Erythroblast (primary cell): ENCODE data around the gene KLF7.

ENCODE experiments used
- DNase-seq, 2 experiments: peaks; one replicate each; lab custom pipeline; 2025; lab: John Stamatoyannopoulos, UW
- GATA1 ChIP-seq: IDR thresholded peaks from 2 replicates; pipeline ENCODE4 v1.6.1; 2011; ENCODE audit warnings: low read depth, mild to moderate bottlenecking, control low read depth, low read length, moderate library complexity
- POLR2A ChIP-seq: IDR thresholded peaks from 2 replicates; pipeline ENCODE4 v1.6.1; 2011; ENCODE audit warnings: mild to moderate bottlenecking, low read length

KLF7 gene

DNA sequence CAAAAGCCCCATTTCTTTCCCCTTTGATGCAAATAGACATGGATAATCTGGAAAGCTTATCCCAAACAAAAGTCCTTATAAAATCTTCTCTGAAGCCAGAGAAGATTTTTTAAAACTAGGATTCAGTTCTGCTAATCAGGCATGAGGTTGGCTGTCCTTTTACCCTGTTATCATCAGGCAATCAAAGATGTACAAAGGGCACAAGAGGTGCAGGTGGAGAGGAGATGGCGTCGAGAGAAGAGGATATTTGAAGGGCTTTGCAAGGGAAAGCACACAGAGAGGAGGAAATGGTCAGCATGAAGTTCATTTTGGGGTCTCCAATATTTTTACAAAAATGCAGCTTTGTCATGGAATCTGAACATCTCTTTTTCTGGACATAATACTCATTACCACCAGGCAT, 88.5 kb downstream of the KLF7 start:
- no peak for TF ChIP-seq POLR2A
- TF ChIP-seq GATA1: no peak
- no peak for DNase-seq

DNA sequence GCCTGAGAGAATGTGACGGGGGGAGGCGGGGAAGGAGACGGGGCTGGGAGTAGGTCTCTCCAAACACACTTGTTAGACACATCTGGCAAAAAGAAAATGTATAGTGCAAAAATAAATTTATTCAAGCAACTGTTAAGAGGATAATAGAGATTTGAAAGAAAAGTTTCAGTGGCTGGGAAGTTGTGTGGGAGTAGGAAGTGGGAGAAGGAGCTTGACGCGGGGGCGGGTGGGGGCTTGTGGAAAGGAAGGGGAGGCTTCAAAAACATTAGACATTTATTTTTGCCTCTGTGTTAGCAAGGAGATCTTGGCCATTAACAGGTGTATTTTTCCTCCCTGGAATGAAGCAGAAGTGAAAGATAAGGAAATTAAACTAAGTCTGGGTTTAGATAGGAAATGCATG, 90.3 kb downstream of the KLF7 start:
- TF ChIP-seq GATA1: no peak
- TF ChIP-seq POLR2A: no peak
- DNase-seq: no peak

DNA sequence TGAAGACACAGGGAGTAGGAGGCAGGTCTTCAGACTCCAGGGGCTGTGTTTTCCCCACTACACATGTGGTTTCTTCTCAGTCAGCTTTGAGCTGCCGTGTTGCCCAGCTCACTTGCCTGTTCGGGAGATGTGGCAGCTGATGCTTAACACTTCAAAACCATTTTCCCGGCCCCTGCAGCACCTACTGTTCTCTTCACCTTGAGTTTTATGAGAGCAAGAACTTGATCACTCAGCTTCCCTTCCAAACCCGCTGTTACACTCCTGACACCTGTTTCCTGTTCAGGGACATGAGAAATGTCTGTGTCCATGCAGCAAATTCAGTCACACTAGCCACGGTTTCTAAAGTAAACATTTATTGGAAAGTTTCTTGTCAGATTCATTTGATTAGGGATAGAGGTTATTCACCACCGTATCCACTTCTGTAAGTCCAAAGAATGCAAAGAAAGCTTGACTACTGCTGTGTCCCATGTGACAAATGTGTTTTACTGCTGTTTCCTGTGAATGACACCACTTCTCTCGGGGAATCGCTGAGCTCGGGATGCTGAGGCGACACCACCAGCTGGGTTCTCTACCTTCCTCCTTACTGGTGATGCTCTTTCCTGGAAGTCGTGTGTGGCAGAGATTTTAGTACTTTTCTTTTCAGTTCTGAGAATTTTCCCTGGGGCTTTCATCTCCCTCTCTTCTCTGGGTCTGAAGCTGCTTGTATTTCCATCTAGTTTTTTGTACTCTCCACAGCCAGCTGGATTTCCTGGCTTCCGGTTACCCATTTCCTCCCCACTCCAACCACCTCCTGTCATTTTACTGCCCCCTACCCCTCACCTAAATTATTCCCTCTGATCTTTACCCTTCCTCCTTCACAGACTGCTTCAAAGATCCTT, 91.7 kb downstream of the KLF7 start:
- no peak for DNase-seq
- TF ChIP-seq GATA1 (no peak), POLR2A (no peak)

DNA sequence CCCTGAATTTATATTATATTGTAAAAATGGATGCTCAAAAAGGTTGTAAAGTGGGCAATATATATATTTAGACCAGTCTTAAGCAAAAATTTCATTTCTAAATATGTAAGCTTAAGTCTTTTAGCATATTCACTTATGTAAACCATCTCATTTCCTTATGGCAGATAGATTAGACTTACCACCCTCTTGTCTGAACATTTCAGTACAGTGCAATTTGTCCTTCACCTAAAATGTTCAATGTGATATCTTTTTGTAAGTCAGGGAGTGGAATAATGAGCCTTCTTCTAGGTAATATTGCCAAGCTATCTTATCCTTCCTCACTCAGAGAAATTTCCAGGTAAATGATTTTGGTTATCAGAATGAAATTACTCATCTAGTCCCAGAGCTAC, 92.3 kb downstream of the KLF7 start:
- DNase-seq: no peak
- TF ChIP-seq POLR2A (no peak), GATA1 (no peak)

DNA sequence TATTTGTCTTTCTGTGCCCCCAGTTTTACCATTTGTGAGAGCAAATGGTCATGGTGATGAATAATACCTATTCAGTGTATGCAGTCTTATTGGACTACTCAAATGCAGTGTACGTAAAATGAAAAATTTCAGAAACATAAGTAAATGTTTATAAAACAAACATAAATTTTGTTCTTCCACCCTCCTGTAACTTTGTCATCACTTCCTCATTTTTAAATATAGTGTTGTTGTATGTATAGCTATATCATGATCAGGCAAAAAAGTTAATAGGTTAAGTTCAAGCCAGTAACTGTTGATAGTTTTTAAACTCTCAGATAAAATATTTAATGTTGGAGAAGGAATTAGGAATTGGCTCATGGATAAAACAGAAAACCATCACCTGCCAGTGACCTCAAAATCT, 93.2 kb downstream of the KLF7 start:
- TF ChIP-seq GATA1 (no peak), POLR2A (no peak)
- no peak for DNase-seq

DNA sequence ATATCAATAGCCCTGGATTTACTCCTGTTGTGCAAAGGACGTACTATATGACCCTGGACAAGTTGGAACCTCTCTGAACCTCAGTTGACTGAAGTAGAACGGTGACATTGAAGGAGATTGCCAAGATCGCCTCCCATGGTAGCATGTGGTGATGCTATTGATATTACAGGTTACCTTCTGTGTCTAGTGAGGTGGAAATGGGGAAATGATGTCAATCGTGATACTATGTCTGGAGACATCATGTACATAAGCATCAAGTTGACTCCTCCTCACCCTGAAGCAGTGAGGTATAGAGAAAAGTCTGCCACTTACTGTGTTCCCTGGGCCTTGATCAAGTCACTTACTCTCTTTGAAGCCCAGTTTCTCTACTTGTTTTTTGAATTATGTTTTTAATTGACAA, 93.9 kb downstream of the KLF7 start:
- TF ChIP-seq POLR2A (no peak), GATA1 (no peak)
- DNase-seq: no peak

DNA sequence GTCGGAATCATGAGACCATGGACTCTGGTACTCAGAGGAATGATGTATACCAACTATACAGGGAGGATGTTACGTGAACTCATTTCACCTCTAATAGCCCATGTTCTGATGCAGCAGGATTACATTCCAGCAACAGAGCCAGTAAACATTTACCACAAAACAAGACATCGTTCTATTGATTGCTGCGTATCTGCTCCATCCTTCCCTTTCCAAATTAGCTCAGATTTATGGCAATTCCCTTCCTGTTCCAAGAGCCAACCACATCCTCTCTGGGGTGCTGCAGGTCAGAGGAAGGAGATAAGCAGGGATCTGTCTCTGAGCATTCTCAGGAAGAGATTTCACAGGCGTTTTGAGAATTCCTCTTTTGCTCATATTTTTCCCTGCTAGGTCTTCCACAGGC, 98.3 kb downstream of the KLF7 start:
- TF ChIP-seq GATA1: no peak
- TF ChIP-seq POLR2A: no peak
- DNase-seq: no peak

DNA sequence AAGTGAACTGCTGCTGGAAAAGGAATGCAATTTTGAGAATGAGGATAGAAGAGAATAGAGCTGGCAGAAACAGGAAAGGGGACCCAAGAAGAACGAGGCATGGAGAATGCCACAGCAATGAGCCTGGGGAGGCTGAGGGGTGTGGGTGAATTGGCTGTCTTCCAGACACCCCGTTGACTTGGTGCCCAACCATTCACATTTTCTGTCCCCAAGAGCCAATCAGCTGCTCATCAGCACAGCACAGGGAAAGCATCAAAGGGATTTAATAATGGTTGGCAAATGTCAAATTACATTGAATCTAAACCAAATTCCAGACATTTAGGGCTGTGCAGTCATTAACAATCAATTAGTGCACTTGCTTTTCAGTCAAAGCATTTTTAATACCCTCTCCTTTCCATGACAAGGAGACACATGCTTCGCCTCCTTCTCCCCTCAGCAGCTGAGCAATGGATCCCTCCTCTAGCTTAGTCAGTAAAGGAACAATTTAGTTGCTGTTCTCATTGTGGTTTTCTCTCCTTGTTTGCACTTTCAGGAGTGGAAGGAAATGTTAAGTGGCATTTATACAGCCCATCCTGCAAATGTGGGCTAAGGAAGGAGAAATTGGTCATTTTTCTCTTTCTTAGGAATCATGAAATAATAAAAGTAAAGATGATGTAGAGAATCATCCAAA, 98.8 kb downstream of the KLF7 start:
- TF ChIP-seq POLR2A: no peak
- TF ChIP-seq GATA1: no peak
- no peak for DNase-seq

DNA sequence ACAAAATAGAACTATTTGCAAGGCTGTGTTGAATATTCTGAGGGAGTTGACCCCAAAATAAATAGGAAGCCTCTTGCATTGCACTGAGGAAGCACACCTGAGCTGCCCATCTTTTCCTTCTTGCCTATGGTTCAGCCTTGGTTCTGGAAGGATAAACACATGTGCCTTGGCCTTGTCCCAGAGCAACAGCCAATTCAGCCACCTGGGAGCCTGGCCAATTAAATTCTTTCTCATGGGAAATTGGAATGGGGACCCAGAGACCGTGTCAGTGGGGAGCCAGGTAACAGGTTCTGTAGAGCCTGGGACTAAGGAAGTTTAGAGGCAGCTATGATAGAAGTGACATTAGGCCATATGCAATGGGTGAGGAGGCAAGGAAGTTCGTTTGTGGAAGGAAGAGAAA, 99.6 kb downstream of the KLF7 start:
- TF ChIP-seq GATA1: no peak
- TF ChIP-seq POLR2A: no peak
- DNase-seq: no peak

DNA sequence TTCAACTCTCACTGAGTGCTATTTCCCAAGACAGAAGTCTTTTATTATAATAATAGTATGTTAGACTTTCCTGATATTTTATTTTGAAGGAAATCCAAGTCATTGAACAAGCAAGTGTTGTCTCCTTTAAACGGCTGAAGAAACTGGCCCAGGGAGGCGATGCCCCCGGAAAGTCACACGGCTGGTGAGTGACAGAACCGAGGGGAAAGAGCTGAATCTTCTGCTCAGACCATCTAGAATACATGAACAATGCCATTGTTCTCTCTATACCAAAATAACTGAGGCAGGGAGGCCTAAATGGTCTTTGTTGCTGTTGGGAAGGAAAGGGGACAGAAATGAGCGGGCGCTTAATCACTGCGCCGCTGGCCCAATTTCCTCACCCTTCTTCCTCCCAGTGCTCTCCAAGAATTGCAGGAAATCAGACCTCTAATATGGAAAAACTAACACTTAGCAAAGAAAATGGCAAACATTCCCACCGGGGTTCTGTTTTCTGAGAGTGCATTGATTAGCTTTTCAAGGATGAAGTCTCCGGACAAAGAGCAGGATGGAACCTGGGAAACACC, 101.5 kb downstream of the KLF7 start:
- no peak for TF ChIP-seq POLR2A
- TF ChIP-seq GATA1: no peak
- no peak for DNase-seq

DNA sequence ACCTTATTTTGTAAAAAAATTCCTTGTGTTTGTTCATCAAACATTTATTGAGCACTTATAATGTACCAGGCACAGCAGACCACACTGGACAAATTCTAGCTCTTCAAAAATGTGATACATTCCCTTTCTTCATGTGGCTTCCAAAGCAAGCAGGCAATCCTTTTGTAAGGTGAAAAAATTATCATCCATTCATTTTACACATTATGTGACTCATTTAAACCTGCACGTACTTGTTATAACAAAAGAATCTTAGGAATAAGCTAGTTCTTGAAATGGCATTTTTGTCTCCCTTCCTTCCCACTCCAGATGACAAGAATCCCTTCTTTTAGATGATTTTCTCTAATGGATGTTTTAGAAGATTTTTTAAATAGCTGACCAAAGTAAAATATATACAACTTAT, 104.6 kb downstream of the KLF7 start:
- no peak for DNase-seq
- no peak for TF ChIP-seq POLR2A
- no peak for TF ChIP-seq GATA1

DNA sequence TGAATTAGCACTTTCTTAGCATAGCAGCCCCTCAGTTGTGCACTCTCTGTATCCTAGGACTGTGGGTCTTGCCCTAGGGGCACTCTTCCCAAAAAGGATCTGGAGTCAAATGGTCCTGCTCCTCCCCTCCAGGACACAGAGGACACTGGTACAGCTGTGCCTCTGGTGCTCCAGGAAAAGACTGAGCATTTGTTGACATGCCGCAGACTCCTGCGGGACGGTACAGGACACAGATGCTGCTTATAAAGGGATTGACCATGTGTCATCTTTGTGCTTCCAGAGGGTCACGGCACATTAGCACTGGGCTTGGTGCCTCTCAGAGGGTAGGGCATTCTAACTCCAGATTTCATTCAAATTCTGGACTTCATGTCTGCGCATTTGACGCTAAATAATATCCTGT, 110.5 kb downstream of the KLF7 start:
- TF ChIP-seq GATA1 (no peak), POLR2A (no peak)

DNA sequence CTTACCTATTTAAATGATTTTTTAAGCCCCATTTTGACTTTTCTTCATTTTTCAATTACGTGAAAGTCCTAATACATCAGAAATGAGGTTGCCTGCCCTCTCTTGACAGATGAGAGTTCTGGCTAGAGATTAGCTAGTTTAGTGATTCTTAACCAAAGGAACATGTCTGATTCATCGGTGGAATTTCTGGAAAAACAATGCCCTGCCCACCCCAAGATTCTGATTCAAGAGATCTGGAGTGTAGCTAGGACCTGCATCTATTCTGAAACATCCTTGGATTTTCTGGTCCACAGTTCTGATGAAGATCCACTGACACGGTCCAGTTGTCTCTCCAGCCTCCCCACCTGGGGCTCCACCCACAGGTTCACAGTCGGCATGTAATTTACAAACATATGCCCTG, 111.2 kb downstream of the KLF7 start:
- TF ChIP-seq POLR2A (no peak), GATA1 (no peak)
- DNase-seq: no peak

More for the DNA sequence above, 110.5 kb downstream of the KLF7 start:
- no peak for DNase-seq

DNA sequence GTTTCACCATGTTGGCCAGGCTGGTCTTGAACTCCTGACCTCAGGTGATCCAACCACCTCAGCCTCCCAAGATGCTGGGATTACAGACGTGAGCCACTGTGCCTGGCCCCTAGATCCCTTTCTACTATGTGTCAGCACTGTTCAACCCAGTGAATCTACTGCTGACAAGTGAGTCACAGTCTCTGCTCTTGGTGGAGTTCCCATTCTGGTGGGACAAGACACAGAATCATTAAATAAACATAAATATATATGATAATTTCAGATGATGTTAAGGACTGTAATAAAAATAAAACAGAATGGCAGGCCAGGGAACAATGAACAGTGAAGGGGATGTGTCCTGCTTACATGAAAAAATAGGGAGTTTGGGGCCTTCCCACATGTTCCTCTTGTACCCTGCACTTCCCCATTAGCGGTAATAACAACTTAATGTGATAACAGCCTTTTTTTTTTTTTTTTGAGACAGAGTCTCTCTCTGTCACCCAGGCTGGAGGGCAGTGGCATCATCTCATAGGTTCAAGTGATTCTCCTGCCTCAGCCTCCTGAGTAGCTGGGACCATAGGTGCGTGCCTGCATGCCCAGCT, 114.3 kb downstream of the KLF7 start:
- DNase-seq: no peak
- no peak for TF ChIP-seq POLR2A
- TF ChIP-seq GATA1: no peak

DNA sequence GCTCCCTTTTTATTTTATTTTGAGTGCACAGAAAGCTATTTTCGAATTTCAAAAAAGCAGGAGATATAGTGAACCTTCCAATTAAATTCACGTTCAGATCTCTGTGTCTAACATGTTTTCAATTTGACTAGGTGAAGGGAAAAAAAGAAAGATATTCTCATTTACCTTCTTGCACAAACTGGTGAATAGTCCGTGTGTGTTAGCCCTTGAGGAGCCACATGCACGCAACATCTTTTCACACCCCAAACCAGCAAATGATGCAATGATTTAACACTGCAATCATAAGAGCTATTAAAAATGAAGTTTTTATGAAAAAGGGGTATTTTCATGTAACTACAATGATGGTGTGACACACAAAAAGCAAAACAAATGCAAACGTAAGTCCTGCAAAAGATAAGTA, 116.6 kb downstream of the KLF7 start:
- TF ChIP-seq GATA1 (no peak), POLR2A (no peak)
- no peak for DNase-seq

DNA sequence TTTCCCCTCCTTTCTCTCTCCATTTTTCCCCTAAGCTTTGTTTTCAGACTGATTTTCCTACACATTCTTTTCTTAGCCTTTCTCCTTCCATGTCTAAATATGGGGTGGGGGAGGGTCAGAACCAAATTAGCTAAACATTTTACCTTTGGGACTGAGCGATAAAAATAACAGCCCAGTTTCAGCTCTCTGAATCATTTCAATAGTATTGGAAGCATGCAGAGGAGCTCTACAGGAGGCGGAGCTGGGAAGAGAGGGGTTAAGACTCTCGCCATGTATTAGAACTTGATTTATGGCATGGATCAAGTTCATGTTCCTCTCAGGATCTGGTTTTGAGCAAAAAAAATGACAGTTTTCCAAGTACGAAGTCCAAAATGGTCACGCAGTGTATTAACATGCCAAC, 117.3 kb downstream of the KLF7 start:
- TF ChIP-seq POLR2A: no peak
- no peak for TF ChIP-seq GATA1
- no peak for DNase-seq
